Thyroid gland (tissue), 4 donors: ENCODE results near the gene KCNQ2. TPM values are rescaled to one million over a fixed set of nuclear protein-coding genes. Genes with fewer than 3 reads are reported as not detected.

Experiments used
- DNase-seq, 2 donors: peaks; one replicate each; pipeline ENCODE4 v3.0.0-alpha.2; 2019
- H3K27ac ChIP-seq, 3 donors: fragments of 200-600 bp; sonication (generic); 1 replicate in 2 of 3; 2 replicates in 1 of 3; pipeline ENCODE4 v1.5.1; 2016 to 2019; ENCODE audit warnings: mild to moderate bottlenecking in 1 of 3, moderate library complexity in 1 of 3
- H3K27me3 ChIP-seq: fragments of 200-600 bp; sonication (generic); one replicate; pipeline ENCODE4 v1.5.1; 2019
- H3K36me3 ChIP-seq, 2 donors: fragments of 200-600 bp; sonication (generic); one replicate each; pipeline ENCODE4 v1.5.1; 2016 to 2019
- H3K4me1 ChIP-seq, 2 donors: fragments of 200-600 bp; sonication (generic); one replicate each; pipeline ENCODE4 v1.5.1; 2017 to 2019
- H3K4me3 ChIP-seq, 3 donors: fragments of 200-600 bp; sonication (generic); replicated peaks in 1 of 3; 1 replicate in 2 of 3; 2 replicates in 1 of 3; pipeline ENCODE4 v1.5.1; 2016; ENCODE audit warnings: mild to moderate bottlenecking in 1 of 3
- H3K9me3 ChIP-seq: fragments of 200-600 bp; sonication (generic); one replicate; pipeline ENCODE4 v1.5.1; 2017
- CTCF ChIP-seq, 6 experiments: fragments of 200-600 bp in 3 of 6; fragments of 450-650 bp in 3 of 6; sonication (generic) in 3 of 6; IDR thresholded peaks; one replicate each; pipeline ENCODE4 v1.5.1; 2016 to 2019; ENCODE audit warnings: antibody characterized with exemption in 6 of 6, mild to moderate bottlenecking in 2 of 6, inconsistent platforms in 1 of 6, moderate library complexity in 1 of 6
- POLR2A ChIP-seq, 2 donors: fragments of 450-650 bp; IDR thresholded peaks; one replicate each; pipeline ENCODE4 v1.6.1; 2017; ENCODE audit warnings: antibody characterized with exemption in 2 of 2, mild to moderate bottlenecking in 2 of 2, moderate library complexity in 1 of 2
- WGBS, 2 donors: methylation state at CpG; one replicate each; pipeline ENCODE4 v1.1.5; 2017; 5-methylcytosine and 5-hydroxymethylcytosine counted together
- intact Hi-C: fragments of 100-400 bp; cut with DNase I; formaldehyde crosslinking; loops from one replicate; pipeline ENCODE4 v1.15.1; 2023
- total RNA-seq, 4 donors: library from RNA; depleted of rRNA; stranded (reverse); fragments of >200 nt; gene quantifications; one replicate each; pipeline ENCODE4 v1.2.3, GENCODE V29; 2016

Gene KCNQ2
- total RNA-seq, 4 donors from 2014 or later, result 0.11 to 0.27 TPM; not detected in 2

GRCh38 chr20:63443606-63444395, 28.7 kb downstream of the KCNQ2 start:
- H3K27ac ChIP-seq, result no peak overlapping the region
- no peak for DNase-seq
- WGBS, 2 donors, result 87 to 91% methylated on average over 20 to 22 of the region's 25 CpGs
- no peaks in the 10 kb centered on the region for H3K27me3 ChIP-seq
- no peaks in the 10 kb centered on the region for H3K9me3 ChIP-seq
- no peaks in the 10 kb centered on the region for H3K4me1 ChIP-seq
- TF ChIP-seq CTCF (IDR thresholded peaks at IDR 0.05), result no peak
- TF ChIP-seq POLR2A (IDR thresholded peaks at IDR 0.05), result no peak
- intact Hi-C loops, result no loop called here
- H3K4me3 ChIP-seq, result no peak overlapping the region
- no peaks in the 10 kb centered on the region for H3K36me3 ChIP-seq

- WGBS, 2 donors, result 44 to 66% methylated on average over 3 to 10 of the region's 11 CpGs
- intact Hi-C loops, result no loop called here
- Histone ChIP-seq H3K36me3 (no peaks in the 10 kb centered on the region), H3K27me3 (no peaks in the 10 kb centered on the region), H3K4me3 (no peak overlapping the region), H3K27ac (no peak overlapping the region), H3K9me3 (no peaks in the 10 kb centered on the region), H3K4me1 (no peaks in the 10 kb centered on the region)
- TF ChIP-seq CTCF (IDR thresholded peaks at IDR 0.05) (peak in 1 of 6 experiments; percentile 29), POLR2A (IDR thresholded peaks at IDR 0.05) (no peak)
- peak; percentile 25 to 29 for DNase-seq
Measured at GRCh38 chr20:63442100-63442493, 30.4 kb downstream of the KCNQ2 start.

- WGBS, 2 donors, result 54 to 73% methylated on average over 10 to 21 of the region's 22 CpGs
- no peaks in the 10 kb centered on the region for H3K9me3 ChIP-seq
- H3K27me3 ChIP-seq, result no peaks in the 10 kb centered on the region
- DNase-seq, result no peak
- H3K4me1 ChIP-seq, result no peaks in the 10 kb centered on the region
- TF ChIP-seq POLR2A (IDR thresholded peaks at IDR 0.05) (no peak), CTCF (IDR thresholded peaks at IDR 0.05) (no peak)
- H3K36me3 ChIP-seq, result no peaks in the 10 kb centered on the region
- no peak overlapping the region for H3K27ac ChIP-seq
- intact Hi-C loops, result no loop called here
- no peak overlapping the region for H3K4me3 ChIP-seq
Measured at GRCh38 chr20:63441136-63442099, 31.0 kb downstream of the KCNQ2 start.

- TF ChIP-seq CTCF (IDR thresholded peaks at IDR 0.05) (no peak), POLR2A (IDR thresholded peaks at IDR 0.05) (no peak)
- Histone ChIP-seq H3K27ac (no peak overlapping the region), H3K36me3 (no peaks in the 10 kb centered on the region), H3K4me3 (no peak overlapping the region), H3K4me1 (no peaks in the 10 kb centered on the region), H3K27me3 (no peaks in the 10 kb centered on the region), H3K9me3 (no peaks in the 10 kb centered on the region)
- WGBS, 2 donors, result 70 to 82% methylated on average over 11 to 17 of the region's 26 CpGs
- intact Hi-C loops, result no loop called here
- DNase-seq, result no peak
Measured at GRCh38 chr20:63440366-63440955, 32.0 kb downstream of the KCNQ2 start.
